ENCODE results near the gene ZNF292.

The ZNF292 gene

DNA sequence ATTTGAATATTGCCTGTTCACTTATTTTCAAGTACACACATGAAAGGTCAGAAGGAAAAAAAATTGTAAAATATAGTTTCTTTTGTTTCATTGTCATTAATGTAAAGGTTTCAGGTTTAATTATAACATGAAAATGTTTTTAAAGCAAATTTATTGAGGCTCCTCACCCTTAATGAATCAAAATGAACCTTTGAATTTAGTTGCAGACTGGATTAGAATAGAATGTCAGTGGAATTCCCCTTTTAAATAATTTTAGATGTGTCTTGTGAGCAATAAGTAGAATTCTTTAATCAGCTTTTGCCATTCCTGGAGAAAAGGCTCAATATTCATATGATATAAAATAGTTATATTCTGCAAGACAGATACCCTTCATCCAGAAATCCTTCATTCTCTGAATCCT, 96.4 kb downstream of the ZNF292 start:
- Histone ChIP-seq H3K36me3 (ENCODE audit: insufficient read depth) (no peaks in the 10 kb centered on the region), H3K27me3 (ENCODE audit: insufficient read depth, low read depth) (no peaks in the 10 kb centered on the region), H3K79me2 (ENCODE audit: insufficient read depth, low read depth) (no peaks in the 10 kb centered on the region), H3K4me1 (ENCODE audit: low read depth, poor library complexity, severe bottlenecking) (peaks cover 8% of the 10 kb centered on the region), H4K20me1 (ENCODE audit: insufficient read depth) (no peaks in the 10 kb centered on the region), H3K27ac (no peak overlapping the region), H2AFZ (ENCODE audit: low read depth) (no peak overlapping the region), H3K9ac (no peak overlapping the region), H3K4me2 (no peak overlapping the region), H3K4me3 (IDR thresholded peaks at IDR 0.05; ENCODE audit: insufficient read depth, low read depth, low read length) (no peak overlapping the region)
- TF ChIP-seq, protein P1, sequence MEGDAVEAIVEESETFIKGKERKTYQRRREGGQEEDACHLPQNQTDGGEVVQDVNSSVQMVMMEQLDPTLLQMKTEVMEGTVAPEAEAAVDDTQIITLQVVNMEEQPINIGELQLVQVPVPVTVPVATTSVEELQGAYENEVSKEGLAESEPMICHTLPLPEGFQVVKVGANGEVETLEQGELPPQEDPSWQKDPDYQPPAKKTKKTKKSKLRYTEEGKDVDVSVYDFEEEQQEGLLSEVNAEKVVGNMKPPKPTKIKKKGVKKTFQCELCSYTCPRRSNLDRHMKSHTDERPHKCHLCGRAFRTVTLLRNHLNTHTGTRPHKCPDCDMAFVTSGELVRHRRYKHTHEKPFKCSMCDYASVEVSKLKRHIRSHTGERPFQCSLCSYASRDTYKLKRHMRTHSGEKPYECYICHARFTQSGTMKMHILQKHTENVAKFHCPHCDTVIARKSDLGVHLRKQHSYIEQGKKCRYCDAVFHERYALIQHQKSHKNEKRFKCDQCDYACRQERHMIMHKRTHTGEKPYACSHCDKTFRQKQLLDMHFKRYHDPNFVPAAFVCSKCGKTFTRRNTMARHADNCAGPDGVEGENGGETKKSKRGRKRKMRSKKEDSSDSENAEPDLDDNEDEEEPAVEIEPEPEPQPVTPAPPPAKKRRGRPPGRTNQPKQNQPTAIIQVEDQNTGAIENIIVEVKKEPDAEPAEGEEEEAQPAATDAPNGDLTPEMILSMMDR (conservative IDR thresholded peaks at IDR 0.05; ENCODE audit: low read depth, low read length): no peak

DNA sequence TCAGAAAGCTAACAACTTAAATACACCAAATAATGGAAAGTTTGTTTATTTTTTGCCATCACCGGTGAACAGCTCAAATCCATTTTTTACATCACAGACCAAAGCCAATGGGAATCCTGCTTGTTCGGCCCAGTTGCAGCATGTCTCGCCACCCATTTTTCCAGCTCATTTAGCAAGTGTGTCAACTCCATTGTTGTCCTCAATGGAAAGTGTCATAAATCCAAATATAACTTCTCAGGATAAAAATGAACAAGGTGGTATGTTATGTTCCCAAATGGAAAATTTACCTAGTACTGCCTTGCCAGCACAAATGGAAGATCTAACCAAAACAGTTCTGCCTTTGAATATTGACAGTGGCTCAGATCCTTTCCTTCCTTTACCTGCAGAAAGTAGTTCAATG, 101.7 kb downstream of the ZNF292 start:
- Histone ChIP-seq H4K20me1 (ENCODE audit: insufficient read depth) (no peaks in the 10 kb centered on the region), H3K4me3 (IDR thresholded peaks at IDR 0.05; ENCODE audit: insufficient read depth, low read depth, low read length) (no peak overlapping the region), H3K27me3 (ENCODE audit: insufficient read depth, low read depth) (no peaks in the 10 kb centered on the region), H3K79me2 (ENCODE audit: insufficient read depth, low read depth) (no peaks in the 10 kb centered on the region), H3K36me3 (ENCODE audit: insufficient read depth) (no peaks in the 10 kb centered on the region), H3K4me1 (ENCODE audit: low read depth, poor library complexity, severe bottlenecking) (no peaks in the 10 kb centered on the region), H2AFZ (ENCODE audit: low read depth) (no peak overlapping the region), H3K4me2 (no peak overlapping the region), H3K9ac (no peak overlapping the region), H3K27ac (no peak overlapping the region)
- TF ChIP-seq, protein P1 (conservative IDR thresholded peaks at IDR 0.05; ENCODE audit: low read depth, low read length): no peak

DNA sequence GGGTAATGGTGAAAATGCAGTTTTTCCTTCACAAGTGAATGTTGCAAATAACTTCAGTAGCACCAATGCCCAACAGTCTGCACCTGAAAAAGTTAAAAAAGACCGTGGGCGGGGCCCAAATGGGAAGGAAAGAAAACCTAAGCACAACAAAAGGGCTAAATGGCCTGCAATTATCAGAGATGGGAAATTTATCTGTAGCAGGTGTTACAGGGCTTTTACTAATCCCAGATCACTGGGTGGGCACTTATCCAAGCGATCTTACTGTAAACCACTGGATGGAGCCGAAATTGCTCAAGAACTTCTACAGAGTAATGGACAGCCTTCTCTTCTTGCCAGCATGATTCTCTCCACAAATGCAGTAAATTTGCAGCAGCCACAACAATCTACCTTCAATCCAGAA, 102.2 kb downstream of the ZNF292 start:
- Histone ChIP-seq H3K4me2 (no peak overlapping the region), H3K36me3 (ENCODE audit: insufficient read depth) (no peaks in the 10 kb centered on the region), H2AFZ (ENCODE audit: low read depth) (no peak overlapping the region), H3K4me1 (ENCODE audit: low read depth, poor library complexity, severe bottlenecking) (no peaks in the 10 kb centered on the region), H3K79me2 (ENCODE audit: insufficient read depth, low read depth) (no peaks in the 10 kb centered on the region), H3K27me3 (ENCODE audit: insufficient read depth, low read depth) (no peaks in the 10 kb centered on the region), H4K20me1 (ENCODE audit: insufficient read depth) (no peaks in the 10 kb centered on the region), H3K27ac (no peak overlapping the region), H3K9ac (no peak overlapping the region), H3K4me3 (IDR thresholded peaks at IDR 0.05; ENCODE audit: insufficient read depth, low read depth, low read length) (no peak overlapping the region)
- TF ChIP-seq, protein P1 (conservative IDR thresholded peaks at IDR 0.05; ENCODE audit: low read depth, low read length): no peak

DNA sequence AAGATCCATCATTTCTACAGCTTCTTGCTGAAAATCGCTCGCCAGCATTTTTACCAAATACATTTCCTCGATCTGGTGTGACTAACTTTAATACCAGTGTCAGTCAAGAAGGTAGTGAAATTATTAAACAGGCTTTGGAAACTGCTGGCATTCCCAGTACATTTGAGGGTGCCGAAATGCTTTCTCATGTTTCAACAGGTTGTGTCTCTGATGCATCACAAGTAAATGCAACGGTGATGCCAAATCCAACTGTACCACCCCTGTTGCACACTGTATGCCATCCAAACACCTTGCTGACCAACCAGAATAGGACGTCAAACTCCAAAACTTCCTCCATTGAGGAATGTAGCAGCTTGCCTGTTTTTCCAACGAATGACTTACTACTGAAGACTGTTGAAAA, 102.6 kb downstream of the ZNF292 start:
- Histone ChIP-seq H3K36me3 (ENCODE audit: insufficient read depth) (no peaks in the 10 kb centered on the region), H3K4me3 (IDR thresholded peaks at IDR 0.05; ENCODE audit: insufficient read depth, low read depth, low read length) (no peak overlapping the region), H3K9ac (no peak overlapping the region), H3K79me2 (ENCODE audit: insufficient read depth, low read depth) (no peaks in the 10 kb centered on the region), H4K20me1 (ENCODE audit: insufficient read depth) (no peaks in the 10 kb centered on the region), H2AFZ (ENCODE audit: low read depth) (no peak overlapping the region), H3K4me2 (no peak overlapping the region), H3K27ac (no peak overlapping the region), H3K4me1 (ENCODE audit: low read depth, poor library complexity, severe bottlenecking) (no peaks in the 10 kb centered on the region), H3K27me3 (ENCODE audit: insufficient read depth, low read depth) (no peaks in the 10 kb centered on the region)
- TF ChIP-seq, protein P1 (conservative IDR thresholded peaks at IDR 0.05; ENCODE audit: low read depth, low read length): no peak

Data from KMS-11 (cell line).